GM12864 (cell line): ENCODE measurements around the gene PAF1.

Experiments
- DNase-seq: peaks from one replicate; pipeline ENCODE4 v3.0.0-alpha.2; 2011; ENCODE audit warnings: low read depth
- H3K4me3 ChIP-seq: 2 replicates; pipeline ENCODE4 v1.5.1; 2011; ENCODE audit warnings: mild to moderate bottlenecking, low read depth, low read length, control low read depth
- CTCF ChIP-seq: IDR thresholded peaks from 2 replicates; pipeline ENCODE4 v1.5.1; 2011; ENCODE audit warnings: low read depth, mild to moderate bottlenecking, moderate library complexity, low read length, control low read depth, inconsistent platforms; ENCODE audit errors: missing control alignments

PAF1 gene

GRCh38 chr19:39403331-39404312 is 12.7 kb upstream of the PAF1 start:
- no peak for DNase-seq
- H3K4me3 ChIP-seq: peak overlapping the region; percentile 51
- TF ChIP-seq CTCF: no peak

- no peak for TF ChIP-seq CTCF
- H3K4me3 ChIP-seq: peak overlapping the region; percentile 51
- peak; percentile 89 for DNase-seq
Observed at GRCh38 chr19:39402346-39403300, 11.7 kb upstream of the PAF1 start.

- DNase-seq: no peak
- peak overlapping the region; percentile 6 for H3K4me3 ChIP-seq
- no peak for TF ChIP-seq CTCF
Observed at GRCh38 chr19:39401549-39402345, 10.8 kb upstream of the PAF1 start.

- TF ChIP-seq CTCF: no peak
- DNase-seq: no peak
- H3K4me3 ChIP-seq: peak overlapping the region; percentile 6; the same call in 1 of the 2 replicates
Observed at GRCh38 chr19:39401070-39401548, 10.2 kb upstream of the PAF1 start.

GRCh38 chr19:39400061-39400460 is 9.2 kb upstream of the PAF1 start:
- H3K4me3 ChIP-seq: no peak overlapping the region
- no peak for TF ChIP-seq CTCF
- no peak for DNase-seq

DNA sequence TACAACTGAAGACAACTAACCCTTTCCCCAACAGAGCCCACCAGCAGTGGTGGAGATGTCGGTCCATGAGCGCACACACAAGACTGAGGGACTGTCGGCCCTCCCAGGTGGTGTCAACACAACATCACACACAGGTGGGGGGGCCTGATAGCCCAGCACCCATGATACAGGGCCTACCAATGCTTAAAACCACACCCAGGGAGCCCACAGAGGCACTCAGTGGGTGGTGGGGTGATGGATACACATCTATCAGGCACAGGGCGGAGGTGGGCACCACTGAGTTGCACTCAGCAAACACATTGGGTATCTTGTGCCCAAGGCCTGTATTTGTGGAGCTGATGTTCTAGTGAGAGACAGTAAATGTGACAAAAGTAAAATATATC is 8.8 kb upstream of the PAF1 start:
- no peak overlapping the region for H3K4me3 ChIP-seq
- TF ChIP-seq CTCF: no peak

More for the DNA sequence above, 8.8 kb upstream of the PAF1 start:
- no peak for DNase-seq
